ENCODE results near the gene CHID1.

DNA sequence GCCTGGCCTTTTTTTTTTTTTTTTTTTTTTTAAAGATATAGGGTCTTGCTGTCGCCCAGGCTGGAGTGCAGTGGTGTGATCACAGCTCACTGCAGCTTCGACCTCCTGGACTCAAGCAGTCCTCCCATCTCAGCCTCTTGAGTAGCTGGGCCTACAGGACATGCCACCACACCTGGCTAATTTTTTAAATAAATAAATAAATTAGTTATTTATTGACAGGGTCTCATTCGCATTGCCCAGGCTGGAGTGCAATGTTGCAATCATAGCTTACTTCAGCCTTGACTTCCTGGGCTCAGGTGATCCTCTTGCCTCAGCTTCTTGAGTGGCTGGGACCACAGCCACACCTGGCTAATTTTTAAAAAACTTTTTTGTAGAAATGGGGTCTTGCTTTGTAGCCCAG is 25.6 kb upstream of the CHID1 start:
- TF ChIP-seq EZH2phosphoT487 (IDR thresholded peaks at IDR 0.05; ENCODE audit: borderline replicate concordance, low read depth, low read length): no peak
- TF ChIP-seq, protein P1, sequence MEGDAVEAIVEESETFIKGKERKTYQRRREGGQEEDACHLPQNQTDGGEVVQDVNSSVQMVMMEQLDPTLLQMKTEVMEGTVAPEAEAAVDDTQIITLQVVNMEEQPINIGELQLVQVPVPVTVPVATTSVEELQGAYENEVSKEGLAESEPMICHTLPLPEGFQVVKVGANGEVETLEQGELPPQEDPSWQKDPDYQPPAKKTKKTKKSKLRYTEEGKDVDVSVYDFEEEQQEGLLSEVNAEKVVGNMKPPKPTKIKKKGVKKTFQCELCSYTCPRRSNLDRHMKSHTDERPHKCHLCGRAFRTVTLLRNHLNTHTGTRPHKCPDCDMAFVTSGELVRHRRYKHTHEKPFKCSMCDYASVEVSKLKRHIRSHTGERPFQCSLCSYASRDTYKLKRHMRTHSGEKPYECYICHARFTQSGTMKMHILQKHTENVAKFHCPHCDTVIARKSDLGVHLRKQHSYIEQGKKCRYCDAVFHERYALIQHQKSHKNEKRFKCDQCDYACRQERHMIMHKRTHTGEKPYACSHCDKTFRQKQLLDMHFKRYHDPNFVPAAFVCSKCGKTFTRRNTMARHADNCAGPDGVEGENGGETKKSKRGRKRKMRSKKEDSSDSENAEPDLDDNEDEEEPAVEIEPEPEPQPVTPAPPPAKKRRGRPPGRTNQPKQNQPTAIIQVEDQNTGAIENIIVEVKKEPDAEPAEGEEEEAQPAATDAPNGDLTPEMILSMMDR (conservative IDR thresholded peaks at IDR 0.05; ENCODE audit: low read length): no peak

All from OCI-LY7 (cell line).